Gastroesophageal sphincter (tissue), 4 donors: Measurements from ENCODE around the gene AMN1. TPM values are rescaled to one million over a fixed set of nuclear protein-coding genes. Genes with fewer than 3 reads are reported as not detected.
"Not testable (repeated sequence)": the region's sequence is repeated elsewhere in the genome, so short reads cannot be mapped to it uniquely, and the experiment has no call there.

Experiments
- ATAC-seq: fragments of 150-250 bp; one replicate; pipeline ENCODE4 v1.9.1; 2016; ENCODE audit warnings: mild to moderate bottlenecking, moderate library complexity
- H3K27ac ChIP-seq, 4 donors: fragments of 200-600 bp; sonication (generic) in 3 of 4; 1 replicate in 3 of 4; 2 replicates in 1 of 4; pipeline ENCODE4 v1.5.1; 2016 to 2019
- H3K27me3 ChIP-seq: fragments of 200-600 bp; sonication (generic); one replicate; pipeline ENCODE4 v1.5.1; 2019
- H3K36me3 ChIP-seq, 2 donors: fragments of 200-600 bp; sonication (generic); one replicate each; pipeline ENCODE4 v1.5.1; 2019; ENCODE audit warnings: control low read depth in 1 of 2
- H3K4me1 ChIP-seq, 3 donors: fragments of 200-600 bp; sonication (generic); 1 replicate in 2 of 3; 2 replicates in 1 of 3; pipeline ENCODE4 v1.5.1; 2016 to 2019; ENCODE audit warnings: control low read depth in 2 of 3
- H3K4me3 ChIP-seq, 2 donors: fragments of 200-600 bp; sonication (generic); one replicate each; pipeline ENCODE4 v1.5.1; 2019; ENCODE audit warnings: mild to moderate bottlenecking in 1 of 2, moderate library complexity in 1 of 2
- H3K9me3 ChIP-seq, 3 donors: fragments of 200-600 bp; sonication (generic); one replicate each; pipeline ENCODE4 v1.5.1; 2017 to 2019; ENCODE audit warnings: control low read depth in 2 of 3
- CTCF ChIP-seq, 4 experiments: fragments of 200-600 bp in 2 of 4; fragments of 450-650 bp in 2 of 4; sonication (generic) in 1 of 4; IDR thresholded peaks; one replicate each; pipeline ENCODE4 v1.5.1; 2017 to 2019; ENCODE audit warnings: antibody characterized with exemption in 4 of 4, mild to moderate bottlenecking in 2 of 4, moderate library complexity in 2 of 4
- EP300 ChIP-seq: sonication (generic); formaldehyde crosslinking; IDR thresholded peaks from one replicate; pipeline ENCODE4 v1.6.1; 2017; ENCODE audit warnings: antibody characterized with exemption, mild to moderate bottlenecking
- POLR2A ChIP-seq, 2 donors: fragments of 450-650 bp; IDR thresholded peaks; one replicate each; pipeline ENCODE4 v1.6.1; 2017; ENCODE audit warnings: antibody characterized with exemption in 2 of 2, mild to moderate bottlenecking in 2 of 2, moderate library complexity in 1 of 2
- POLR2AphosphoS5 ChIP-seq: sonication (generic); formaldehyde crosslinking; IDR thresholded peaks from one replicate; pipeline ENCODE4 v1.6.1; 2017; ENCODE audit warnings: antibody characterized with exemption
- WGBS, 2 donors: methylation state at CpG; one replicate each; pipeline ENCODE4 v1.1.5; 2018; ENCODE audit warnings: low coverage in 1 of 2; 5-methylcytosine and 5-hydroxymethylcytosine counted together
- total RNA-seq, 4 donors: library from RNA; depleted of rRNA; stranded (reverse); fragments of >200 nt; gene quantifications; one replicate each; pipeline ENCODE4 v1.1.0, GENCODE V29; 2016

AMN1 gene
- total RNA-seq, 4 donors from 2014 or later = 7.5 to 19.3 (median 9.6) TPM

- 0 to 17% methylated on average over 1 of the region's 1 CpG for WGBS, 2 donors
- no peak for ATAC-seq
- no peaks in the 10 kb centered on the region for H3K9me3 ChIP-seq
- TF ChIP-seq POLR2AphosphoS5 (no peak), POLR2A (IDR thresholded peaks at IDR 0.05) (no peak), EP300 (no peak), CTCF (IDR thresholded peaks at IDR 0.05) (no peak)
- no peak overlapping the region for H3K27ac ChIP-seq
- no peaks in the 10 kb centered on the region for H3K36me3 ChIP-seq
- no peak overlapping the region for H3K4me3 ChIP-seq
- H3K27me3 ChIP-seq = no peaks in the 10 kb centered on the region
- peaks cover 0 to 12% (median 6%) of the 10 kb centered on the region in 3 donors for H3K4me1 ChIP-seq
These were observed 14.1 kb upstream of the AMN1 start for GRCh38 chr12:31742891-31743290.

GRCh38 chr12:31740628-31741027 lies 11.8 kb upstream of the AMN1 start:
- Histone ChIP-seq H3K27ac (no peak overlapping the region), H3K9me3 (no peaks in the 10 kb centered on the region), H3K4me3 (no peak overlapping the region), H3K27me3 (no peaks in the 10 kb centered on the region), H3K4me1 (no peaks in the 10 kb centered on the region), H3K36me3 (no peaks in the 10 kb centered on the region)
- TF ChIP-seq EP300 = no peak
- TF ChIP-seq POLR2AphosphoS5 = no peak
- no peak for TF ChIP-seq POLR2A (IDR thresholded peaks at IDR 0.05)
- no peak for TF ChIP-seq CTCF (IDR thresholded peaks at IDR 0.05)
- WGBS, 2 donors = 40% methylated on average over 2 of the region's 3 CpGs; no CpG with 5 or more reads in 1 of the 2 donors
- no peak for ATAC-seq

- 56 to 71% methylated on average over 1 of the region's 2 CpGs for WGBS, 2 donors
- H3K4me1 ChIP-seq = no peaks in the 10 kb centered on the region
- H3K27ac ChIP-seq = no peak overlapping the region
- TF ChIP-seq POLR2AphosphoS5 = no peak
- no peak for TF ChIP-seq EP300
- TF ChIP-seq CTCF (IDR thresholded peaks at IDR 0.05) = no peak
- no peak for TF ChIP-seq POLR2A (IDR thresholded peaks at IDR 0.05)
- no peaks in the 10 kb centered on the region for H3K9me3 ChIP-seq
- H3K36me3 ChIP-seq = no peaks in the 10 kb centered on the region
- H3K27me3 ChIP-seq = no peaks in the 10 kb centered on the region
- H3K4me3 ChIP-seq = no peak overlapping the region
- no peak for ATAC-seq
These were observed 8.9 kb upstream of the AMN1 start for GRCh38 chr12:31737763-31738162.

- TF ChIP-seq POLR2A (IDR thresholded peaks at IDR 0.05) (no peak), CTCF (IDR thresholded peaks at IDR 0.05) (no peak), EP300 (no peak), POLR2AphosphoS5 (no peak)
These were observed 8.5 kb upstream of the AMN1 start for GRCh38 chr12:31737345-31737744.

GRCh38 chr12:31736472-31736871 lies 7.7 kb upstream of the AMN1 start:
- no peak for ATAC-seq
- Histone ChIP-seq H3K36me3 (no peaks in the 10 kb centered on the region), H3K27ac (no peak overlapping the region), H3K27me3 (no peaks in the 10 kb centered on the region), H3K4me3 (no peak overlapping the region), H3K9me3 (no peaks in the 10 kb centered on the region), H3K4me1 (no peaks in the 10 kb centered on the region)
- TF ChIP-seq POLR2AphosphoS5 (no peak), EP300 (no peak), CTCF (IDR thresholded peaks at IDR 0.05) (no peak), POLR2A (IDR thresholded peaks at IDR 0.05) (no peak)

More at GRCh38 chr12:31737345-31737744, 8.5 kb upstream of the AMN1 start:
- Histone ChIP-seq H3K4me1 (no peaks in the 10 kb centered on the region), H3K36me3 (no peaks in the 10 kb centered on the region), H3K4me3 (no peak overlapping the region), H3K27ac (no peak overlapping the region), H3K9me3 (no peaks in the 10 kb centered on the region), H3K27me3 (no peaks in the 10 kb centered on the region)
- WGBS, 2 donors = 73 to 80% methylated on average over 1 to 3 of the region's 4 CpGs
- no peak for ATAC-seq

GRCh38 chr12:31733549-31734432 lies 5.0 kb upstream of the AMN1 start:
- WGBS, 2 donors = 63 to 80% methylated on average over 2 to 8 of the region's 15 CpGs
- not testable (repeated sequence) for H3K9me3 ChIP-seq, H3K27me3 ChIP-seq, ATAC-seq, H3K4me3 ChIP-seq, H3K36me3 ChIP-seq
- peak overlapping the region in 3 of 4 donors; percentile 61 to 72 (median 71) for H3K27ac ChIP-seq
- H3K4me1 ChIP-seq = peaks cover 0 to 11% (median 0%) of the 10 kb centered on the region in 3 donors
